Stimulated activated CD4-positive, alpha-beta T cell treated with anti-CD3 and anti-CD28 coated beads, TNF-alpha, amount 100 ng/mL, for 1 hour (primary cell): ENCODE results near the gene PLCE1.

ENCODE experiments used
- DNase-seq, 3 donors: peaks; one replicate each; pipeline ENCODE4 v3.0.0-alpha.2; 2020; ENCODE audit warnings: low read depth in 3 of 3, low spot score in 1 of 3

Gene PLCE1

DNA sequence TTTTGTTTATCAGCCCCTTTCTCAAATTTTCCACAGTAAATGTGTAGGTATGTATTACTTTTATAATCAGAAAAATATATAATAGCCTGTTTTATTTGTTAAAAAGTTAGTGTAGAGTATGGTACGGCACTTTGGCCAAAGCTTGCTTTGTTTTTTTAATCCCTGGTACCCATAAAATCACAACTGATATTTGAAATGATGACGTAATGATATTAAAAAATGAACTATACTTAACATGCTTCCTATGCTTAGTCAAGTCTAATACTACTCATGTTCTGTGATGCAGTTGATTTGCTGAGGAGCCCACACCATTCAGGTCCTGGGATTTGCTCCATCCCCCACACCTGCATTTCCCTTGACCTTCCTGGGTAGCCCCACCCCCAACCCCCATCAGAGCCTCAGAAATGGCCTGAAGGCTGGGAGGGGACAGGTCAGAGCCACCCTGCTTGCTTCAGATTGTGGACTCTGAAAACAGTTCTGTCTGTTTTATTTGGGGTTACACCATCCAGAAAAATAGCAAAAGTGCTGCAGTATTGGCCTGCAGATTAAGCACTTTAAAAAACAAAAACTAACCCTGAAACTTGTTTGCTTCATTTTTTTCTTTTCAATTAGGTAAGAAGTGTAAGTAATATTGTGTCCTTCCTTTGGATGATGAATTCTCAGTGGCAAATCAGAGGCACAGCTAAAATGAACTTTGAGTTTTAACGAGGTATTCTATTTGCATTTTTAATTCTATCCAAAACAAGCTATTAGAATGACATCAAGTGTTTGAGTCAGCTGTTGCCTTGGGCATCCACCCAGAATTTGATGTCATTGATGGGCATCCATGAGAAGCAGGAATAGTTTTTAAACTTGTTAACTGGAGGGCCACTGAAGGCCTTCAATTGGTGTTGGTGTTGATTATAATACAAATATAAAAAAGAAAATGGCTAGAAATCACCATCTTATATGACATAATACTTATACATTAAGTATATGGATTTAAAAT, 23.3 kb downstream of the PLCE1 start:
- no peak for DNase-seq

DNA sequence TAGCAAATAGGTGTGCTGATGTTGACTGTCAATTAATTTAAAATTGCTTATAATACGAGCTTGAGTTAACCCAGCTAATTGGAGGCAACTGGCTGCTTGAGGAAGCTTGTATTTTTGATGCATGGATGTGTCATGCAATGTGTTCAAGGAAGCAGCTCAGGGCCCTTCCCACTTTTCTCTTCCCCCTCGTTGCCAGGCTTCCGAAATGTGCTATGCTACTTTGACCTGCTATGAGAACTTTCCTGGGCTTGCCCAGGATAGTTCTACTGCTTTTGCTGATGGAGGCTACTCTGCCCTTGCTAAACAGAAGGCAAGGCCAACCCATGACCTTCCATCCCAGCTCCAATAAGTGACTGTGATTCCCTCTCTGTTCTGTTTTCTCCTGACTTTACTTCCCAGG, 24.4 kb downstream of the PLCE1 start:
- no peak for DNase-seq

GRCh38 chr10:94023906-94024305, 30.2 kb downstream of the PLCE1 start:
- DNase-seq, result no peak

DNA sequence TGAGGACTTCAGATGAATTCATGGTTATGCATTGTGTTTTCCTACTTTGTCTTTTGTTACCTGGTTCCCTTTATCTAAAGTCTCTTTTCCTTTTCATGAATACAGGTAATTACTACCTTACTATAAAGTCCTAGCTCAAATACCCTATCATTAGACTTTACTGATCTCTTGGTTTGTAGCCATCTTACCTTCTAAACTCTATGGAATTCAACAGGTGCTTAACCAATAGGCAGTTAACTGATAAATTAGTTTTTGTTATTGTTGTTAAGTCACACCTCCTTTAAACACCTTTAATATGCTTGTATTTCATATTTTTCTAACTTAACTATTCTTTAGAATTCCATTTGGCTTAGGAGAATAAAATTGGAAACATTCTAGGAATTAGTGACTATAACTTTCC, 30.7 kb downstream of the PLCE1 start:
- DNase-seq, result no peak

DNA sequence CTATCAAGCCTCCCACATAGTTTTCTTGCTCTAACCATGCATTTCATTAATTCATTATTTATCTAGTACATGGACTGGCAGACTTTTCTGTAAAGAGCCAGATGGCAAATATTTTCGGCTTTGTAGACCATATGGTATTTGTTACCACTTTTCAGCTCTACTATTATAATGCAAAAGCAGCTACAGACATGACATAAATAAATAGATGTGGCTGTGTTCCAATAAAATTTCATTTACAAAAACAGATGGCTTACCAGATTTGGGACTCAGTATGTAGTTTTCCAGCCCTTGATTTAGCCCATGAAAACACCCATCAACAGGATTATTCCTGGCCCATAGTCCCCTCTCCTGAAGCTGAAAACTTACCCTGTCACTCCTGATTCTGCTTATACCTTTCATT, 32.1 kb downstream of the PLCE1 start:
- no peak for DNase-seq

DNA sequence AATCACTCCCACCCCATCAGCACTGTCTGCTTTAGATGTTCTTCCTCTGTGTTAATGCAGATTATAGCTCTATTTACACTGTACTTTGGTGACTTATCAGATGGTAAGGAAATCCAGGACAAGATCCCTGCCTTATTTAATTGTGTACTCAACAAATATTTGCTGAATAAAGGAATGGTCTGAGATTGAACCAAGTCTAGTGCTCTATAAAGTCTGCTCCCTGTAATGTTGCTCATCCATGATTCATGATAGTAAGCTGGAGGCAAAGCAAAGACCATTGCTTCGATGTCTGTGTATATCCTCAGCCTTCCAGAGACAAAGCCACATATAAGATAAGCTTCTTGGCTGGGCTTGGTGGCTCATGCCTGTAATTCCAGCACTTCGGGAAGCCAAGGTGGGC, 33.5 kb downstream of the PLCE1 start:
- no peak for DNase-seq

DNA sequence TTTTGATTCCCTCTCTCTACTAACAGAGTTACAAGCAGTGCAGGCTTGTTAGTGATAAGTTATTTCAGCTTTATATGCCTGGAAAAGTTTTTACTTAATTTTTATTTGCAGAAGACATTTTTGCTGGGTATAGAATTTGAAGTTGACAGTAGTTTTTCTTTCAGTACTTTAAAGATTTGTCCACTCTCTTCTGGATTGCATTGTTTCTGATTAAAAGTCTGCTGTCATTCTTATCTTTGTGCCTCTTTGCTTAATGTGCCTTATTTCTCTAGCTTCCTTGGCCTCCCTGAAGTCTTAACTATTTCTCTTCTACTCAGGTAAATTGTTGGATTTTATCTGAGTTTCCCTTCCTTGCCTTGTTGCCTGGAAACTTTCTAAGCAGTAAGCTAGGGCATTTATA, 36.2 kb downstream of the PLCE1 start:
- DNase-seq, result no peak

DNA sequence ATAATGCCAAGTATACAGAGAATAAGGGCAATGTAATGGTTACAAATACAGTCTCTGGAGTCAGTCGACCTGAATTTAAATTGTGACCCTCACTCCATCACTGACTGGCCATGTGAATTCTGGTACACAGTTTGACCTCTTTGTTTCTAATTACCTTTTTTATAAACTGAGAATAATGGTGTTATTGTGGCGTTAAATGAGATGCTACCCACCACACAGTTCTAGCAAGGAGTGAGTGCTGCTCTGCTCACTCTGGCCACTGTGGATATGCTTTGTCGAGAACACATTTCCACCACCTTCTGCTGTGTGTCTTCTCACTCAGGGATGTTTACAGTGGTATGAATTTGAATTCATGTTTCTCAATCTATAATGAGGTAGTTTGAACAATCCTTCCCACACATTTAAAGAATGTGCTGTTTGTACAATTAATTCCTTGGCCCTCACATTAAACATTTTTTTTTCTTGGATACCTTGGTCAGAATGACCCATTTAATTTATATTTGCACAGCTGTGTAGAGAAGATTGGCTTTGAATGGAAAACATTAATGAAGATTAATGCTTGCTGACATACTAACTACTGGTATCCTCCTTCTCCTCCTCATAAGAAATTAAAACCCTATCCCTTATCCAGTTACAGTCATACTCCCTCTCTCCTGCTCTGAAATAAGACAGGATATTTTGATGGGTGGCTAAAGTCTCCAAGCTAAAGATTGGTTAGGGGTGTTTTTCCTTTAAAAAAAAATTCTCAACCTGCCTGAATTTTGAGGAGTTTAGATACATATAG, 42.4 kb downstream of the PLCE1 start:
- DNase-seq, result no peak

GRCh38 chr10:94036766-94037033, 43.0 kb downstream of the PLCE1 start:
- DNase-seq, result no peak

GRCh38 chr10:94037286-94037685, 43.6 kb downstream of the PLCE1 start:
- no peak for DNase-seq

DNA sequence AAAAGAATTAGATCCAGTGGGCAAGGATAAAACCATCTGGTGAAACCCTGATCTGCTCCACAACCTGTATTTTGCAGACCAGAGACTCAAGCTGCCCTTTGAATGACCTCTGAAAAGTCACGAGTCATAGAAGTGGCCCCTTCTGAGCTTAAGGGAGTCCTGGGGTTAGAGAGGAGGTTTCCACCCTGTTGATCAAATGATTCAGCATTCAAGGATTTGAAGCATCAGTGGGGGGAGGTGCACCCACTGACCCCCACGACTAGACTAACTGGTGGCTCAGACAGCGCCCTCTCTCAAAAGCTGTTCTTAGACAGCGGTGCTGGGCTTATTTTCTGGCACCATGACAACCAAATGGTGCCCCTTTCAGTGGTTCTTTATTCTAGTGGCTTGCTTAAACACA, 44.3 kb downstream of the PLCE1 start:
- no peak for DNase-seq

GRCh38 chr10:94041206-94041605, 47.5 kb downstream of the PLCE1 start:
- no peak for DNase-seq

- no peak for DNase-seq
These were observed 48.5 kb downstream of the PLCE1 start for GRCh38 chr10:94042001-94042833.

DNA sequence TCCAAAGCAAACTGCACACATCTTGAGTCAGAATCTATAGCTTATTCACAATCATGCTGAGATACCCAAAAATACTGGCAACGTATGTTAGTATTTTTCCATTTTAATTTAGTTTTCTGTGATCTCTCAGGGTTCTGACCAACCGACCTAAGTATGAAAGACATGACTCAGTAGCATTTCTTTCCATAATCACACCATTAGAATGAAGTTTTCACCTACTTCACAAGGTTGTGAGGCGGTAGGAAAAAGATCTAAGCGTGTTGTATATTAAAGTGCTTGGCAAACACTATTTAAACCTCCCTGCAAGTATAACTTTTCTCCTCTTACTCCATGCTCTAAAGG, 49.1 kb downstream of the PLCE1 start:
- no peak for DNase-seq
